H1 (cell line): ENCODE results near the gene UBE2G2. TPM values are rescaled to one million over a fixed set of nuclear protein-coding genes. Genes with fewer than 3 reads are reported as not detected.
A peak's percentile ranks its signal among the peaks of the same experiment; 100 is the strongest.

ENCODE experiments used
- CTCF ChIA-PET: fragments of 300-600 bp; sonication (Branson Sonifier 250); formaldehyde crosslinking; loops from one replicate; lab custom pipeline; 2021; ENCODE audit not compliant: partially characterized antibody; lab: Charles Lee
- POLR2A ChIA-PET: fragments of 300-600 bp; sonication (Branson Sonifier 250); formaldehyde crosslinking; loops from one replicate; lab custom pipeline; 2021; ENCODE audit warnings: inconsistent platforms; ENCODE audit not compliant: partially characterized antibody; lab: Charles Lee
- DNase-seq, 2 experiments: peaks; one replicate each; pipeline versions ENCODE4 v3.0.0 to v3.0.0-alpha.2; 2010 to 2022; ENCODE audit warnings: low spot score in 2 of 2, low read depth in 1 of 2, mixed read lengths in 1 of 2
- FAIRE-seq: peaks from 2 replicates; lab custom pipeline; 2011; peaks lifted over from hg19 to GRCh38; lab: Jason Lieb, UNC
- H2AFZ ChIP-seq: 2 replicates; pipeline ENCODE4 v1.8.1; 2012; ENCODE audit warnings: low read length, inconsistent platforms
- H2AK5ac ChIP-seq: 2 replicates; pipeline ENCODE4 v1.6.1; 2013; ENCODE audit warnings: low read depth, low read length
- H2BK120ac ChIP-seq: replicated peaks from 2 replicates; pipeline ENCODE3; 2013; ENCODE audit warnings: low read depth, low read length, inconsistent platforms
- H2BK12ac ChIP-seq: 2 replicates; pipeline ENCODE4 v1.6.1; 2013; ENCODE audit warnings: low read depth, low read length
- H2BK15ac ChIP-seq: 2 replicates; pipeline ENCODE4 v1.6.1; 2013; ENCODE audit warnings: low read length
- H2BK20ac ChIP-seq: 2 replicates; pipeline ENCODE4 v1.6.1; 2013; ENCODE audit warnings: low read length
- H2BK5ac ChIP-seq: 2 replicates; pipeline ENCODE4 v1.6.1; 2013; ENCODE audit warnings: low read depth, low read length
- H3K14ac ChIP-seq: 2 replicates; pipeline ENCODE4 v1.6.1; 2013; ENCODE audit warnings: inconsistent platforms; ENCODE audit not compliant: insufficient read length
- H3K18ac ChIP-seq: 2 replicates; pipeline ENCODE4 v1.6.1; 2013; ENCODE audit warnings: low read length; ENCODE audit errors: extremely low read depth
- H3K23ac ChIP-seq: 2 replicates; pipeline ENCODE4 v1.6.1; 2013; ENCODE audit warnings: inconsistent platforms; ENCODE audit not compliant: insufficient read length
- H3K23me2 ChIP-seq: 2 replicates; pipeline ENCODE4 v1.6.1; 2013; ENCODE audit warnings: low read depth, low read length
- H3K27ac ChIP-seq: 2 replicates; pipeline ENCODE4 v1.6.1; 2011; ENCODE audit warnings: low read depth, low read length, inconsistent platforms
- H3K27me3 ChIP-seq, 4 experiments: replicated peaks in 1 of 4; 1 replicate in 1 of 4; 2 replicates in 3 of 4; pipeline versions ENCODE4 v1.6.1 to v1.8.1; 2011 to 2013; ENCODE audit warnings: low read length in 3 of 4, mild to moderate bottlenecking in 3 of 4, inconsistent platforms in 2 of 4, mixed read lengths in 2 of 4, moderate library complexity in 1 of 4; ENCODE audit not compliant: control insufficient read depth in 3 of 4, insufficient read depth in 3 of 4; ENCODE audit errors: extremely low read depth in 1 of 4
- H3K36me3 ChIP-seq, 4 experiments: 2 replicates each; pipeline versions ENCODE4 v1.6.1 to v1.8.1; 2011 to 2013; ENCODE audit warnings: mild to moderate bottlenecking in 4 of 4, low read length in 3 of 4, moderate library complexity in 2 of 4, control low read depth in 1 of 4, inconsistent platforms in 1 of 4; ENCODE audit not compliant: insufficient read depth in 4 of 4, control insufficient read depth in 2 of 4
- H3K4ac ChIP-seq: replicated peaks from 2 replicates; pipeline ENCODE3; 2013; ENCODE audit warnings: low read length, low read depth, mixed read lengths, inconsistent platforms; ENCODE audit not compliant: insufficient read length
- H3K4me1 ChIP-seq, 4 experiments: replicated peaks in 1 of 4; 1 replicate in 1 of 4; 2 replicates in 3 of 4; pipeline versions ENCODE4 v1.6.1 to v1.8.1; 2011 to 2013; ENCODE audit warnings: low read length in 3 of 4, inconsistent platforms in 2 of 4, mixed read lengths in 1 of 4; ENCODE audit not compliant: insufficient read depth in 4 of 4, control insufficient read depth in 3 of 4
- H3K4me2 ChIP-seq, 2 experiments: 2 replicates each; pipeline versions ENCODE4 v1.6.1 to v1.8.1; 2011 to 2013; ENCODE audit warnings: low read depth in 2 of 2, low read length in 2 of 2, control low read depth in 1 of 2, inconsistent platforms in 1 of 2, mild to moderate bottlenecking in 1 of 2; ENCODE audit not compliant: insufficient read depth in 1 of 2
- H3K4me3 ChIP-seq, 4 experiments: fragments of 200-600, 300-600 bp in 1 of 4; sonication (generic), shearing (Covaris generic), sonication (Bioruptor Twin) in 1 of 4; 2 replicates each; pipeline versions ENCODE4 v1.5.1 to v1.8.1; 2011 to 2016; ENCODE audit warnings: low read length in 4 of 4, low read depth in 3 of 4, control low read depth in 2 of 4, inconsistent platforms in 2 of 4, mild to moderate bottlenecking in 2 of 4, mixed read lengths in 1 of 4, moderate library complexity in 1 of 4; ENCODE audit not compliant: insufficient read depth in 2 of 4; ENCODE audit errors: extremely low read depth in 1 of 4
- H3K56ac ChIP-seq: replicated peaks from 2 replicates; pipeline ENCODE3; 2013; ENCODE audit warnings: low read depth, mild to moderate bottlenecking, mixed read lengths, low read length, inconsistent platforms; ENCODE audit not compliant: insufficient read length
- H3K79me1 ChIP-seq: 2 replicates; pipeline ENCODE4 v1.6.1; 2013; ENCODE audit warnings: low read depth, low read length, control low read depth
- H3K79me2 ChIP-seq, 2 experiments: 2 replicates each; pipeline versions ENCODE4 v1.6.1 to v1.8.1; 2012 to 2013; ENCODE audit warnings: low read length in 2 of 2, mild to moderate bottlenecking in 2 of 2, inconsistent platforms in 1 of 2; ENCODE audit not compliant: insufficient read depth in 2 of 2, control insufficient read depth in 1 of 2
- H3K9ac ChIP-seq, 4 experiments: replicated peaks in 1 of 4; 1 replicate in 1 of 4; 2 replicates in 3 of 4; pipeline versions ENCODE4 v1.6.1 to v1.8.1; 2011 to 2013; ENCODE audit warnings: low read depth in 3 of 4, low read length in 3 of 4, control low read depth in 2 of 4, mild to moderate bottlenecking in 2 of 4, moderate library complexity in 2 of 4, inconsistent platforms in 1 of 4; ENCODE audit errors: extremely low read depth in 1 of 4
- H3K9me3 ChIP-seq, 2 experiments: 2 replicates each; pipeline versions ENCODE4 v1.6.1 to v1.8.1; 2012 to 2013; ENCODE audit warnings: mild to moderate bottlenecking in 2 of 2, moderate library complexity in 2 of 2, control low read depth in 1 of 2, inconsistent platforms in 1 of 2, low read depth in 1 of 2, low read length in 1 of 2, mixed read lengths in 1 of 2; ENCODE audit not compliant: insufficient read depth in 2 of 2
- H4K20me1 ChIP-seq, 2 experiments: replicated peaks in 1 of 2; 2 replicates each; pipeline versions ENCODE3 to v1.8.1; 2011 to 2013; ENCODE audit warnings: inconsistent platforms in 2 of 2, low read length in 2 of 2, mild to moderate bottlenecking in 1 of 2; ENCODE audit not compliant: insufficient read depth in 2 of 2, control insufficient read depth in 1 of 2
- H4K5ac ChIP-seq: 2 replicates; pipeline ENCODE4 v1.6.1; 2013; ENCODE audit warnings: low read length, low read depth, mixed read lengths, inconsistent platforms; ENCODE audit not compliant: insufficient read length
- H4K8ac ChIP-seq: 2 replicates; pipeline ENCODE4 v1.8.0; 2013; ENCODE audit warnings: mild to moderate bottlenecking, moderate library complexity, low read length, inconsistent platforms; ENCODE audit not compliant: insufficient read depth; ENCODE audit errors: extremely low read depth
- H4K91ac ChIP-seq: replicated peaks from 2 replicates; pipeline ENCODE3; 2013; ENCODE audit warnings: low read length, mixed read lengths, inconsistent platforms; ENCODE audit not compliant: insufficient read length
- ASH2L ChIP-seq: fragments of 200-600, 300-600 bp; sonication (generic); IDR thresholded peaks from one replicate; pipeline ENCODE4 v1.7.1; 2017; ENCODE audit warnings: low read length
- BACH1 ChIP-seq: IDR thresholded peaks from 2 replicates; pipeline ENCODE4 v1.6.1; 2012; ENCODE audit warnings: low read length, improper control_type of control experiment
- EZH2 ChIP-seq: fragments of 200-600 bp; sonication (generic); IDR thresholded peaks from 2 replicates; pipeline ENCODE4 v1.7.1; 2012; ENCODE audit warnings: low read depth, mild to moderate bottlenecking, moderate library complexity, low read length, inconsistent platforms; ENCODE audit not compliant: severe bottlenecking
- HDAC2 ChIP-seq, 2 experiments: fragments of 300-600 bp in 1 of 2; sonication (generic) in 1 of 2; IDR thresholded peaks; 2 replicates each; pipeline ENCODE4 v1.6.1; 2011 to 2012; ENCODE audit warnings: low read depth in 2 of 2, low read length in 2 of 2, mild to moderate bottlenecking in 2 of 2, moderate library complexity in 2 of 2, borderline replicate concordance in 1 of 2, inconsistent platforms in 1 of 2
- HDAC6 ChIP-seq: IDR thresholded peaks from one replicate; pipeline ENCODE4 v1.7.1; 2012; ENCODE audit warnings: low read depth, mild to moderate bottlenecking, inconsistent platforms, low read length, moderate library complexity
- JUND ChIP-seq: IDR thresholded peaks from 2 replicates; pipeline ENCODE4 v1.6.1; 2011; ENCODE audit warnings: mild to moderate bottlenecking, improper control_type of control experiment, low read length
- RNF2 ChIP-seq: fragments of 200-900, 300-1000 bp; sonication (generic); IDR thresholded peaks from 2 replicates; pipeline ENCODE4 v1.7.1; 2016; ENCODE audit warnings: borderline replicate concordance, low read depth, mild to moderate bottlenecking, antibody characterized with exemption, low read length; ENCODE audit not compliant: poor library complexity, severe bottlenecking; ENCODE audit errors: missing control alignments
- TBP ChIP-seq: IDR thresholded peaks from 2 replicates; pipeline ENCODE4 v1.6.1; 2011; ENCODE audit warnings: low read depth, low read length, improper control_type of control experiment
- TEAD4 ChIP-seq: IDR thresholded peaks from 2 replicates; pipeline ENCODE4 v1.6.1; 2012; ENCODE audit warnings: low read depth, low read length, inconsistent platforms, mixed read lengths
- WGBS, 2 experiments: shearing (Covaris generic) in 1 of 2; methylation state at CpG; one replicate each; pipeline versions ENCODE4 v1.1.6 to v1.1.7; 2013 to 2015; ENCODE audit warnings: low lambda C conversion rate in 2 of 2, mixed read lengths in 2 of 2, inconsistent platforms in 1 of 2, low coverage in 1 of 2, missing lambda C conversion rate in 1 of 2; ENCODE audit not compliant: insufficient replicate concordance in 2 of 2, insufficient coverage in 1 of 2, insufficient read length in 1 of 2; ENCODE audit errors: extremely low coverage in 1 of 2, missing lambda C conversion rate in 1 of 2; 5-methylcytosine and 5-hydroxymethylcytosine counted together
- polyA plus RNA-seq, 7 experiments: library from polyadenylated mRNA; depleted of rRNA in 3 of 7; stranded (reverse) in 5 of 7; unstranded in 2 of 7; fragments of >200 nt in 5 of 7; fragments of 200-250 nt in 2 of 7; gene quantifications; 1 replicate in 5 of 7; 2 replicates in 1 of 7; 4 replicates in 1 of 7; pipeline versions ENCODE4 v1.2.1 to v1.2.3, GENCODE V29; 2011 to 2013; ENCODE audit warnings: missing spikeins in 2 of 7, mixed read lengths in 2 of 7
- total RNA-seq: library from RNA; stranded (reverse); fragmentation: NEBNext Ultra II Directional; extraction: Animal tissue kit (Norgen Biotek cat#: 25700); gene quantifications from 2 replicates; pipeline ENCODE4 v1.2.1, GENCODE V29; 2021
- TF ChIP-seq, protein P1 (sequence below), 3 experiments: IDR thresholded peaks; 1 replicate in 2 of 3; 2 replicates in 1 of 3; pipeline versions ENCODE4 v1.5.1 to v1.6.1; 2011; ENCODE audit warnings: low read length in 3 of 3, mild to moderate bottlenecking in 3 of 3, inconsistent platforms in 2 of 3, low read depth in 1 of 3, moderate library complexity in 1 of 3; ENCODE audit not compliant: insufficient read depth in 1 of 3; ENCODE audit errors: control extremely low read depth in 1 of 3

UBE2G2 gene
- total and polyA plus RNA-seq, 2 of the 8 experiments (the other 6 are each of a cell fraction or from before 2014, with no cell fraction given), result 96.3 to 101 TPM

DNA sequence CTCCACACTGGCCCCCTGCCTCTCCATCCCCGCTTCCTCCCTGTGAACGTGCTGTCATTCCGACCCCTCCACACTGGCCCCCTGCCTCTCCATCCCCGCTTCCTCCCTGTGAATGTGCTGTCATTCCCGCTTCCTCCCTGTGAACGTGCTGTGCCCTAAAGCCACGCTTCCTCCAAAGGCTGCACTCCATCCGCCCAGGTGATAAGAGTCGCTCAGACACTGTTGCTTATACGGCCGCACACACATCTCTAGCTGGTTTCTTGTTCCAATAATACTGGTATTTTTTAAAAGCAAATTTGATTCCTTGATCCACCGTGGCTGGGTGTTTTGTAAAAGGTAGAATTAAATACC, 51.0 kb downstream of the UBE2G2 start:
- Histone ChIP-seq H3K9ac (no peak overlapping the region), H4K5ac (no peak overlapping the region), H4K20me1 (peaks cover 0 to 3% of the 10 kb centered on the region in 2 experiments), H3K9me3 (peaks cover 7 to 8% of the 10 kb centered on the region in 2 experiments), H4K8ac (no peak overlapping the region), H3K4ac (no peak overlapping the region), H2BK120ac (no peak overlapping the region), H3K23ac (no peak overlapping the region), H3K14ac (no peak overlapping the region), H2BK5ac (0 out of 2 replicates have a peak overlapping the region, but pooled peaks have one; percentile 24), H3K79me1 (no peaks in the 10 kb centered on the region), H3K27ac (no peak overlapping the region), H3K4me2 (no peak overlapping the region), H2AFZ (no peak overlapping the region), H2BK20ac (no peak overlapping the region), H2BK15ac (peak overlapping the region; percentile 72; the same call in 1 of the 2 replicates), H3K4me3 (no peak overlapping the region), H3K56ac (no peak overlapping the region), H4K91ac (no peak overlapping the region), H3K4me1 (peaks cover 0 to 33% (median 18%) of the 10 kb centered on the region in 4 experiments; a peak in 6 of 7 replicates), H3K18ac (no peak overlapping the region), H2AK5ac (0 out of 2 replicates have a peak overlapping the region, but pooled peaks have one; percentile 65), H2BK12ac (peak overlapping the region; percentile 85; the same call in 1 of the 2 replicates), H3K23me2 (0 out of 2 replicates have a peak, but pooled peaks cover 4% of the 10 kb centered on the region), H3K27me3 (0 out of 7 replicates have a peak, but pooled peaks cover 0 to 7% (median under 1%) of the 10 kb centered on the region in 4 experiments), H3K36me3 (no peaks in the 10 kb centered on the region), H3K79me2 (no peaks in the 10 kb centered on the region)
- no peak for DNase-seq
- no peak for FAIRE-seq
- ChIA-PET CTCF (interaction anchor here (1.6 to 4.2 kb wide), 3 partner anchors 11 to 43 kb away, joined by 5 to 28 read pairs (median 6); no protein-coding TSS in a partner anchor), POLR2A (interaction anchor here (1.8 kb wide), 1 partner anchor 27 kb away, joined by 4 read pairs; no protein-coding TSS in a partner anchor)
- WGBS, 2 experiments, result 91% methylated on average over 9 of the region's 12 CpGs; no CpG with 5 or more reads in 1 of the 2 experiments
- TF ChIP-seq EZH2 (no peak), JUND (no peak), HDAC2 (IDR thresholded peaks at IDR 0.05; ENCODE audit: borderline replicate concordance in 1 of 2, low read depth in 2 of 2, low read length in 2 of 2) (no peak), BACH1 (no peak), HDAC6 (no peak), TBP (no peak), RNF2 (no peak), ASH2L (no peak), TEAD4 (no peak)
- TF ChIP-seq, protein P1, sequence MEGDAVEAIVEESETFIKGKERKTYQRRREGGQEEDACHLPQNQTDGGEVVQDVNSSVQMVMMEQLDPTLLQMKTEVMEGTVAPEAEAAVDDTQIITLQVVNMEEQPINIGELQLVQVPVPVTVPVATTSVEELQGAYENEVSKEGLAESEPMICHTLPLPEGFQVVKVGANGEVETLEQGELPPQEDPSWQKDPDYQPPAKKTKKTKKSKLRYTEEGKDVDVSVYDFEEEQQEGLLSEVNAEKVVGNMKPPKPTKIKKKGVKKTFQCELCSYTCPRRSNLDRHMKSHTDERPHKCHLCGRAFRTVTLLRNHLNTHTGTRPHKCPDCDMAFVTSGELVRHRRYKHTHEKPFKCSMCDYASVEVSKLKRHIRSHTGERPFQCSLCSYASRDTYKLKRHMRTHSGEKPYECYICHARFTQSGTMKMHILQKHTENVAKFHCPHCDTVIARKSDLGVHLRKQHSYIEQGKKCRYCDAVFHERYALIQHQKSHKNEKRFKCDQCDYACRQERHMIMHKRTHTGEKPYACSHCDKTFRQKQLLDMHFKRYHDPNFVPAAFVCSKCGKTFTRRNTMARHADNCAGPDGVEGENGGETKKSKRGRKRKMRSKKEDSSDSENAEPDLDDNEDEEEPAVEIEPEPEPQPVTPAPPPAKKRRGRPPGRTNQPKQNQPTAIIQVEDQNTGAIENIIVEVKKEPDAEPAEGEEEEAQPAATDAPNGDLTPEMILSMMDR (IDR thresholded peaks at IDR 0.05; ENCODE audit: control extremely low read depth in 1 of 3, insufficient read depth in 1 of 3, low read depth in 1 of 3, low read length in 3 of 3), result no peak
